Endothelial cell of umbilical vein (primary cell): ENCODE data around the gene KCNK2.

ENCODE experiments used
- CTCF ChIP-seq, 2 donors: IDR thresholded peaks; 1 replicate in 1 of 2; 2 replicates in 1 of 2; pipeline ENCODE4 v1.5.1; 2011; ENCODE audit warnings: low read length in 2 of 2, mild to moderate bottlenecking in 2 of 2, moderate library complexity in 2 of 2, control low read depth in 1 of 2, inconsistent platforms in 1 of 2, low read depth in 1 of 2; ENCODE audit not compliant: insufficient read depth in 1 of 2; ENCODE audit errors: extremely low read depth in 1 of 2
- EZH2 ChIP-seq: IDR thresholded peaks from 2 replicates; pipeline ENCODE4 v1.6.1; 2012; ENCODE audit warnings: borderline replicate concordance, low read depth, mild to moderate bottlenecking, moderate library complexity, low read length, inconsistent platforms; ENCODE audit not compliant: severe bottlenecking
- FOS ChIP-seq: IDR thresholded peaks from 2 replicates; pipeline ENCODE4 v1.6.1; 2011; ENCODE audit warnings: mild to moderate bottlenecking, low read length, moderate library complexity, borderline replicate concordance; ENCODE audit not compliant: insufficient read depth
- GATA2 ChIP-seq: IDR thresholded peaks from 2 replicates; pipeline ENCODE4 v1.7.0; 2011; ENCODE audit warnings: low read depth, mild to moderate bottlenecking, moderate library complexity, mixed read lengths, low read length; ENCODE audit not compliant: insufficient read length, insufficient read depth
- JUN ChIP-seq: IDR thresholded peaks from 2 replicates; pipeline ENCODE4 v1.6.1; 2011; ENCODE audit warnings: borderline replicate concordance, low read depth; ENCODE audit not compliant: insufficient read length, insufficient read depth
- MYC ChIP-seq: IDR thresholded peaks from one replicate; pipeline ENCODE4 v1.6.1; 2011; ENCODE audit warnings: mild to moderate bottlenecking, low read depth, low read length
- POLR2A ChIP-seq: IDR thresholded peaks from 2 replicates; pipeline ENCODE4 v1.6.1; 2012; ENCODE audit warnings: low read depth, mild to moderate bottlenecking, control low read depth, low read length
- POLR2AphosphoS5 ChIP-seq: IDR thresholded peaks from 2 replicates; pipeline ENCODE4 v1.6.1; 2012; ENCODE audit warnings: low read depth, mild to moderate bottlenecking, control low read depth, low read length, moderate library complexity; ENCODE audit not compliant: insufficient read depth
- TF ChIP-seq, protein P1 (sequence below): IDR thresholded peaks from 2 replicates; pipeline ENCODE4 v1.6.1; 2011; ENCODE audit not compliant: insufficient read depth, insufficient read length

DNA sequence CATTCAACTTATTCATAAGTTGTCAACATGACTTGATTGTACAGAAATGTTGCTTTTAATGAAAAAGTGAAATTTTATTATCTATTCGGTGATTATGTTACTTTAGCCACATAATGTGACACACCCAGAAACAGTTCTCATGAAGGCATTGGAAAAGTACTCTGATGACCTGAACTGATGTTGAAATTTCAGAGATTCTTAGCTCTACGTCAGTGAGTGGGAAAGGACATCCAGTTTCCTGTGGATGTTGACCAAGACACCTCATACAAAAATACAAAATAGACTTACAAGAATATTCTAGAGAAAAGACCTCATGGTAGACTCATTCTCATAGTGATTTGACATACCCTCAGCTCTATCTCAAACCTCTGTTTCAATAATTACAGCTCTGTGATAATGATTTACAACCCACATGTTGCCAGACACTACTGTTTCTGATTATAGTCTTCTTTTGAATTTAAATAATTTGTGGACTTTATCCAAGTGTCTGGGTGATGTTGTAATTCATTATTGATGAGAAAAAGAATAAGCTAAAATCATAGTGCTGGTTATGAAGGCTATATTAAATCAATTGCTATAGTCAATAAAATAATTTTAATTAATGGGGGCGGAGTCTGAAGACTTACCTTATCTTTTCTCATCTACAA lies 37.3 kb downstream of the KCNK2 start:
- no peak for TF ChIP-seq CTCF (IDR thresholded peaks at IDR 0.05; ENCODE audit: extremely low read depth in 1 of 2, insufficient read depth in 1 of 2, low read depth in 1 of 2, low read length in 2 of 2)
- no peak for TF ChIP-seq POLR2A
- TF ChIP-seq JUN = no peak
- no peak for TF ChIP-seq EZH2
- TF ChIP-seq, protein P1, sequence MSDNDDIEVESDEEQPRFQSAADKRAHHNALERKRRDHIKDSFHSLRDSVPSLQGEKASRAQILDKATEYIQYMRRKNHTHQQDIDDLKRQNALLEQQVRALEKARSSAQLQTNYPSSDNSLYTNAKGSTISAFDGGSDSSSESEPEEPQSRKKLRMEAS = no peak
- TF ChIP-seq MYC = no peak
- TF ChIP-seq GATA2 = no peak
- TF ChIP-seq POLR2AphosphoS5 = no peak
- no peak for TF ChIP-seq FOS
